H1 (cell line): ENCODE measurements around the gene PDE4D. TPM values are rescaled to one million over a fixed set of nuclear protein-coding genes. Genes with fewer than 3 reads are reported as not detected.

Experiments used
- CHD7 ChIP-seq: fragments of 300-600 bp; sonication (generic); IDR thresholded peaks from 2 replicates; pipeline ENCODE4 v1.7.1; 2012; ENCODE audit warnings: low read length, moderate library complexity, mild to moderate bottlenecking, inconsistent platforms; ENCODE audit not compliant: insufficient replicate concordance
- SIX5 ChIP-seq: IDR thresholded peaks from 2 replicates; pipeline ENCODE4 v1.6.1; 2011; ENCODE audit warnings: mild to moderate bottlenecking, low read depth, low read length
- polyA plus RNA-seq, 7 experiments: library from polyadenylated mRNA; depleted of rRNA in 3 of 7; stranded (reverse) in 5 of 7; unstranded in 2 of 7; fragments of >200 nt in 5 of 7; fragments of 200-250 nt in 2 of 7; gene quantifications; 1 replicate in 5 of 7; 2 replicates in 1 of 7; 4 replicates in 1 of 7; pipeline versions ENCODE4 v1.2.1 to v1.2.3, GENCODE V29; 2011 to 2013; ENCODE audit warnings: missing spikeins in 2 of 7, mixed read lengths in 2 of 7
- total RNA-seq: library from RNA; stranded (reverse); fragmentation: NEBNext Ultra II Directional; extraction: Animal tissue kit (Norgen Biotek cat#: 25700); gene quantifications from 2 replicates; pipeline ENCODE4 v1.2.1, GENCODE V29; 2021

PDE4D gene
- total and polyA plus RNA-seq, 2 of the 8 experiments (the other 6 are each of a cell fraction or from before 2014, with no cell fraction given): 2.3 to 3.7 TPM

GRCh38 chr5:59069438-59070079, 824.0 kb downstream of the PDE4D start (continued):
- TF ChIP-seq CHD7 (no peak), SIX5 (no peak)
- TF ChIP-seq, all 59 proteins: peak for 0
